VCaP (cell line): ENCODE data around the gene URM1.

ENCODE experiments used
- H3K27ac ChIP-seq: fragments of 450-650 bp; 2 replicates; pipeline ENCODE4 v1.5.1; 2017
- CTCF ChIP-seq: fragments of 450-650 bp; conservative IDR thresholded peaks from 2 replicates; pipeline ENCODE4 v1.5.1; 2017; ENCODE audit warnings: mild to moderate bottlenecking, moderate library complexity

URM1 gene

DNA sequence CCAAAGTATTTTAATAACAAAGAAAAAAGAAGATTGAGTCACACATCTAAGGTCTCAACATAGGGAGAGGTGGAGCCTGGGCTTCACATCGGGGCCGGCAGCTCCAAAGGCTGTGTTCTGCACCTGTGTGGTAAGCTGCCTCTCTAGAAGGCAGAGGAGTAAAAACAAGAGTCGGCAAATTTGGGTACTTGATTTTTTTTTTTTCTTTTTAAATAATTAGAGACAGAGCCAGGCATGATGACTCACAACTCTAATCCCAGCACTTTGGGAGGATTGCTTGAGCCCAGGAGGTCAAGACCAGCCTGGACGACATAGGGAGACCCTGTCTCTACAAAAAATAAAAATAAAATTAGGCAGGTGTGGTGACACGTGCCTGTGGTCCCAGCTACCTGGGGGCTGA lies 4.7 kb downstream of the URM1 start:
- no peak for TF ChIP-seq CTCF

DNA sequence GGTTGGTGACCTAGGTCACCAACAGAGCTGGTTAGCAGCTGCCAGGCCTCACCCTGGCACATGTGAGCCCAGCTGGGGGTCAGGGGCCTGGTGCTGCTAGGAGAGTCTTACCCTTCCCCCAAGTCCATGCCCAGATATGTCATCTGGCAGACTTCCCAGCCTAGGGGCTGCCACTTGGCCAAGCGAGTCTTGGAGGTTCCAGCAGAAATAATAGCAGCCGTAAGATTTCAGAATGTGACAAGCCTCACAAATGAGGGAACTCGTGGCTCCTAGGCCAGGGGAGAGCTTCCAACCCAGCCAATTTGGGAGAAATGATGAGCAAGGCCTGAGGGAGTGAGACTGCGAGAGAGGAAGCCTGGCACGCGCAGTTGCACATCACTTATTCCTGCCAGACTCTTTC lies 11.1 kb downstream of the URM1 start:
- H3K27ac ChIP-seq, result no peak overlapping the region
- TF ChIP-seq CTCF, result no peak

More for the DNA sequence above, 4.7 kb downstream of the URM1 start:
- no peak overlapping the region for H3K27ac ChIP-seq

GRCh38 chr9:128383007-128383753 lies 12.0 kb downstream of the URM1 start:
- TF ChIP-seq CTCF, result no peak
- no peak overlapping the region for H3K27ac ChIP-seq

DNA sequence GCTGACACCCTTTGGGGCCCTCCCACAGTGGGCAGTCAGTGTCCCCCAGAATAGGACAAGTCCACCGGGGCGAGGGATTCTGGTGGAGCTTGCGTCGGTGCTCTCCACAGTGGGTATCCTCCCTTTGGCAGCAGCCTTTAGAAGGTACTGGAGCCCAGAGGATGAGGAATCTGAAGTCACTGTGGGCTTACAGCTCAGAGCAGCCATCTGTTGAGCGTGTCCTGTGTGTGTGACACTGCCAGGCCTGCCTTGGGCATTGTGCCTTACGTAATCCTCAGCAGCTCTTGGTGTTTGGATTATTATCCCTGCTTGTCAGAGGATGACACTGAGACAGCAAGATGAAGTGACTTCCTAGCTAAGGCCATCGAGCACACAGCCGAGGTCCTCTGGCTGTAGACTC lies 12.6 kb downstream of the URM1 start:
- TF ChIP-seq CTCF, result no peak
- no peak overlapping the region for H3K27ac ChIP-seq

GRCh38 chr9:128384801-128385495 lies 13.8 kb downstream of the URM1 start:
- no peak for TF ChIP-seq CTCF

DNA sequence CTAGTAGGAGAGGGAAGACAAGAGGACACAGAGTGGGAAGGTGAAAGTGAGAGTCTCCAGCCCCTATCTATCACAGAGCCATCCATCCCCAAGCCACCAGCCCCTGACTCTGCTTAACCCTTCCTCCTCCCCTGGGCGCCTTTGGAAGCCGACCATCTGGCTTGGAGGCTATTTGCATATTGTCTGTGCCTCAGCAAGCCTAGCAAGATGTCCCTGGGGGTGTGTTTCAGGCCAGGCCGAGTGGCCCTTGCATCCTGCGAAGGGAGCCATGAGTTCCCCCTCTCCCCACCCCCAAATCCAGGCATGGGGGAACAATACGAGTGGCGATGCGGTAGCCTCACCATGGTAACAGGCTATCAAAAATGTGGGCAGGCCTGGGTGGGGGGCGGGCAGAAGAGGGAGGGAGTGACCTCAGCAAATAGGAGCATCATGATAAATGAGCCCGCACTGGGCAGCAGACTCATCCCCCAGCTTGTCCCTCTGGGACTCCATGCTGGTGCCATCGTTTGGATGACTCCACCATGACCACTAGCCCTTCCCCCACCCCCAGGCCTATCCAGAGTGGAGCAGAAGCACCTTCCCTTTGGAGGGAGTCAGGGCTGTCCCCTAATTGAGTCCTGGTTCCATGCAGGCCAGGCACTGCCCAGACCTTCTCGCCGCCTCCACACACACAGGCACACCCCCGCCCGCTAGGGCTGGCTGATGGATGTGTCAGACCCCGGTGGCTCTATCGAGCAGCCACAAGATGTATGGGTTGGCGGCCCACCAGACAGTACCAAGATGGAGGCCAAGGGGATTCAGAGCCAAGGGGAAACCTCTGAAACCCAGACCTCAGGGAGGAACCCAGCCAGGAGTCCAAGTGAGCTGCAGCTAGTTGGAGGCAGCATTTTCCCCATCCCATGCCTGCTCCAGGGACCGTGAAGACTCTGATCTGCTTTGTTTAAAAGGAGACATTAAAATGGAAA lies 14.6 kb downstream of the URM1 start:
- H3K27ac ChIP-seq, result no peak overlapping the region
- no peak for TF ChIP-seq CTCF

More at GRCh38 chr9:128384801-128385495, 13.8 kb downstream of the URM1 start:
- no peak overlapping the region for H3K27ac ChIP-seq

GRCh38 chr9:128388150-128388549 lies 17.0 kb downstream of the URM1 start:
- TF ChIP-seq CTCF, result no peak
- no peak overlapping the region for H3K27ac ChIP-seq
